HG03064 (cell line): ENCODE results near the gene JOSD1.
"Not testable (repeated sequence)": the region's sequence is repeated elsewhere in the genome, so short reads cannot be mapped to it uniquely, and the experiment has no call there.

Experiments used
- ATAC-seq: cut with Tn5 transposase; IDR thresholded peaks from one replicate; pipeline ENCODE4 v1.9.1; 2021; ENCODE audit warnings: low read depth; ENCODE audit not compliant: unreplicated experiment

Gene JOSD1

DNA sequence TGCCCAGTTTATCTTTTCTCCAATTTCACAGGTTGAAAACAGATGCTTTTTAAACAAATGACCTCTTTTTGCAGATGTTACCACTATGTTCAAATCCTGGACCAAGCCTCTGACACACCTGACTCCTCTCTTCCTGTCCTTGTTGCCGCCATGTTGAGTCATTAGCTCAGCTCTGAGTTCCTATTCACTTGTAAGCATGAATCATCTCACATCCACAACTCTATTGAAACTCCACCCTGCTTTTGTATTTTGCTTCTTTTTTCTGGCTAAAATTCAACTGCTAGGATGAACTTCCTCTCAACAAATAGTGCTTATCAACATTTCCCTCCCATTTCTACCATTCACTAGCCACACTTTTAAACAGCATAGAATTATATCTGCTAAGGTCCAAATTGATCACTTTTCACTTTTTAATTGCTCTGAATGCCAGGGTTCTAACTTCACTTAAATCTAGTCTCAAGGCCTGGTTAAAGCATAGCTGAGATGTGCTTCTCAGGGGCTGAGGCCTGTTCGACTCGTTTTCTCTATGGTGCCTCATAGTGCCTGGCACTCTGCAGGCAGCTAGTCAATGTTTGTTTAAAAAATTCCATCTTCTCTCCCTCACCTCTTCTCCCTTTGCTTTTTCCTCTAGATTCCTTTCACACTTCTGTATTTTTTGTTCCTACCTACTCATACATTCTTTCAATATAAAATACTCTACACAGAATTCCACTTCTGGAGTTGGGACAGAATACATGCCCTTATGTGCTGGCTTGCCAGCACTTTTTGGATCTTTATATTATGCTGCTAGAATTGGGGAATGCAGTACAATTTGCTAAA lies 3.9 kb downstream of the JOSD1 start:
- no peak for ATAC-seq

DNA sequence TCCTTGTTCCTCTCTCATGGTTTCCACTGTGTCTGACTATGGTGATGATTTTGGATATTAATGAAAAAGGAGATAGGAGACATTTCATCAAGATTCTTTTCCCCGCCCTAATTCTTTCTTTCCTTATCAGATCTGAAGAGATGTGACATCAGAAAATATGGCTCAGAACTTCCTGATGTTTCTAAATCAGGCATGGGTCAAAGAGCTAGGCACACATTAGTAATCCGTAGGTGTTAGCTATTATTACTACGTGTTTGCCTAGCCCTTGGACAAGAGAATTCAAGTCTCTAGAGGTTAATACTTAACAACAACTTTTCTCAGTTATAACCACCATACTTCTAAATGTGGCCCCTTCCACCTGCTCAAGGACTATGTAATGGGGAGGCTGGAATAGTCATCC lies 5.8 kb downstream of the JOSD1 start:
- ATAC-seq = no peak

DNA sequence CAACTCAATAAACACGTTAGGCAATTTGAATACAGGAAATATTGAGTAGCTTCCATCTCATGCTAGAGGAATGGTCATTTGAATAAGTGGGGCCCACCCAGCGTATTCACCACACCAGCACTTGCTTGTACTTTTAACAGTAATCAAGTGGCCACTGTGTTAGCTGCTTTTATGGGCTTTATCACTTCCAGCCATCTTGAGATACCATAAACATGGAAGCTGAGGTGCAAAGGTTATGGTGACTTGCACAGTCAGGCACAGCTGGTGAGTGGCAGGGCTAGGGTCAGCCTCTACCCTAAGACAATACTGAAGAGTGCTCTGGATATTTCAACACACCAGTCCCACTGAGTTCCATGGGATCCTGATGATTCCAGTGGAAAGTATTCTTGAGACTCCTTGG lies 6.7 kb downstream of the JOSD1 start:
- ATAC-seq = no peak

DNA sequence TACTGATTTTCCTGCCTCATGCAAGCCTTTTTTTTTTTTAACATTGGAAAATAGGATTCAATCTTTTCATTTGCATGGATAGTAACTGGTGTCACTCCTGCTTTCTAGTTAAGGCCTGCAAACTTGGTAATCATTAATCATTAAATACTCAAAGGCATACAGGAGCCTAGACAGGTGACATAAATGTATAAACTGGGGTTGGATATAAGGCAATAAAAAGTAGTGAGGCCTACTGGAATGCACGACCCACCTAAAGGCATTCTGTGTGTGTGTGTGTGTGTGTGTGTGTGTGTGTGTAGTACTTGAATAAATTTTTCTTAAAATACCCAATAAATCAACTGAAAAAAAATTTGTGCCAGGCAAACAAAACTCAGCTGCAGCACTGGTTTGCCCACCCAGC lies 11.1 kb downstream of the JOSD1 start:
- no peak for ATAC-seq

DNA sequence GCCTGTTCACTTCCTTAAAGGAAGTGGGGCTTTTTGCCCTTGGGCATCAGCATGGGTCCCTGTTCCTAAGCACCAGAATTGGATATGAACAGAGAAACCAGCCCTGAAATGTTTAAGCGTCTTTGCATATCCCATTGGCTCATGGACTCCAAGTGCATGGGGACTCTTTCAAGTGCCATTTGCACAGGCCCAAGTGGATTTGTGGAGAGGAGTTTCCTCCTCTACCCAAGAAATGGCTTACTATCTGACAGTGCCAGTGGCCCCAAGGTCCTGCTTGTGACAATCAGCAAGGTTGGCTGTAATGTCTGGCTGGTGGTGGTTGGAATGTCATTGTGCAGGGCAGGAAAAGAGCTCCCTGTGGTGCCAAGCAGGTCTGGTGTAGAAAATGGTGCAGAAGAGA lies 15.0 kb downstream of the JOSD1 start:
- no peak for ATAC-seq

DNA sequence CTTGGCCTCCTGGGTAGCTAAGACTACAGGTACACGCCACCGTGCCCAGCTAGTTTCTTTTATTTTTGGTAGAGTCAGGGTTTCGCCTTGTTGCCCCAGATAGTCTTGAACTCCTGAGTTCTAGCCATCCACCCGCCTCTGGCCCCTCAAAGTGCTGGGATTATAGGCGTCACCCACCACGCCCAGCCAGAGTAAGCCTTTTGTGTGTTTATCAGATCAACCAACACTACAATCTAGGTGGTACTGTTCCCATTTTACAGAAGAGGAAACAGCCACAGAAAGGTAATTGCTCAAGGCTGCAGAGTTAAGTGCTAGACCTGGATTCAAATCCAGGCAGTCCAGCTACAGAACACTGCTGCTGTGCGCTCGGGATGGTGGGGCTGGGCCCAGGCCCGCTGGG lies 15.8 kb downstream of the JOSD1 start:
- ATAC-seq = no peak

DNA sequence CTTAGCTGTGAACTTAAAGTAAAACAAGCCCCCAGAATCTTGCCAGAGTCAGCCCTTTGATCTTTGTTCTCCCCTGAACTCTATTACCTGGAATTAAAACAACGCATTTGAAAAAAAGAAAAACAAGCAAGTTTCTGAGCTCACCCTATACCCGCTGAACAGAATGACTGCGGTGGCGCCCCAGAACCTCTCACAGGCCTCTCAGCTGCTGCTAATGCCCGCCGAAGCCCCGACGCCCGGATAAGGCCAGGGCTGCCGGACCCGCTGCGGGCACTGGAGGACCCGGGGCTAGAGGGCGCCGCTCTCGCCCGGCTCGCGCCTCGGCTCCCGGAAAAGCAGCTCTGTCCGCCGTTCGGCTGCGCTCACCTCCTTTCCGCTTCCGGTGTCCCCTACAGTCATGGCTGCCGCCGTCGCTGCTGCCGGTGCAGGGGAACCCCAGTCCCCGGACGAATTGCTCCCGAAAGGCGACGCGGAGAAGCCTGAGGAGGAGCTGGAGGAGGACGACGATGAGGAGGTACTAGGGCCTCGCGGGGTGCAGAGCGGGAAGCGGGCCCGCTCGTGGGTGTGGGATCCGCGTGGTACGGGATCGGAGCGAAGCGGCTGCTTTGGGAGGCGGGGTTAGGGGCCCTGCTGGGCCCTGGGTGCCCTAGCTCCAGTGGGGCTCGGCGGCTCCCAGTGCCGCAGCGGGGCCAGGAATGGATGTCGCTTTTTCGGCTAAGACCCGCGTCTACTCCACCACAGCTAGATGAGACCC lies 19.0 kb downstream of the JOSD1 start, which contains the start of gene TOMM22:
TSS of gene TOMM22 (plus strand) at position 376 of the 754 bp plus-strand sequence. CDS start at position 398, 22 bp downstream.
- ATAC-seq = peak; percentile 87

DNA sequence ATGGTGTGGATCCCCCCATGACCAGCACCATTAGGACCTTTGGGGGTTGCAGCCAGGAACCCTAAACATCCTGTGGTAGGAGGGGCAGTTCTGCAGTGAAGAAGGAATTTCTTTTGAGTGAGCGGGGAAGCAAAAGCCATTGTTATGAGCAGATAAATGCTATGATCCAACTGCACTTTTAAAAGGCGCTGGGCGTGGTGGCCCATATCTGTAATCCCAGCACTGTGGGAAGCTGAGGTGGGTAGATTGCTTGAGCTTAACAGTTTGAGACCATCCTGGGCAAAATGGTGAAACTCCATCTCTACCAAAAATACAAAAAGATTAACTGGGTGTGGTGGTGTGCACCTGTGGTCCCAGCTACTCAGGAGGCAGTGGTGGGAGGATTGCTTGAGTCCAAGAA lies 24.9 kb downstream of the JOSD1 start:
- ATAC-seq = no peak

DNA sequence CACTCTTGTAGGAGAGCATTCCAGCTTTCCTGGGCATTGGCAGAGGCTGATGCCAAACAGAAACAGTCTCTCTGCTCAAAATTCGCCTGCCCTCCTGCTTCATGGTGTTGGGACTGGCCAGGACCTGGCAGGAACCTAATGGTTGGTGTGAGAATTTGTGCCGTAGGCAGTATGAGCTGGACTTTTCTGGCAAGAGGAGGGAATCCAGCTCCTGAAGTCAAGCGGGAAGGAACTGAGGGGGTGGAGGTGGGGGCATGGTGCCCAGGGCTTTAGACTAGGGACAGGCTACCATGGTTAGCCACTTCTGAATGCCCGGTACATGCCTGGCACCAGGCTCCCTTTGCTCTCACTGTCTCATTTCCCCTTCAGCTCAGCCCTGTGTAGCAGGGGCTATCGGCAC lies 25.9 kb downstream of the JOSD1 start:
- no peak for ATAC-seq

DNA sequence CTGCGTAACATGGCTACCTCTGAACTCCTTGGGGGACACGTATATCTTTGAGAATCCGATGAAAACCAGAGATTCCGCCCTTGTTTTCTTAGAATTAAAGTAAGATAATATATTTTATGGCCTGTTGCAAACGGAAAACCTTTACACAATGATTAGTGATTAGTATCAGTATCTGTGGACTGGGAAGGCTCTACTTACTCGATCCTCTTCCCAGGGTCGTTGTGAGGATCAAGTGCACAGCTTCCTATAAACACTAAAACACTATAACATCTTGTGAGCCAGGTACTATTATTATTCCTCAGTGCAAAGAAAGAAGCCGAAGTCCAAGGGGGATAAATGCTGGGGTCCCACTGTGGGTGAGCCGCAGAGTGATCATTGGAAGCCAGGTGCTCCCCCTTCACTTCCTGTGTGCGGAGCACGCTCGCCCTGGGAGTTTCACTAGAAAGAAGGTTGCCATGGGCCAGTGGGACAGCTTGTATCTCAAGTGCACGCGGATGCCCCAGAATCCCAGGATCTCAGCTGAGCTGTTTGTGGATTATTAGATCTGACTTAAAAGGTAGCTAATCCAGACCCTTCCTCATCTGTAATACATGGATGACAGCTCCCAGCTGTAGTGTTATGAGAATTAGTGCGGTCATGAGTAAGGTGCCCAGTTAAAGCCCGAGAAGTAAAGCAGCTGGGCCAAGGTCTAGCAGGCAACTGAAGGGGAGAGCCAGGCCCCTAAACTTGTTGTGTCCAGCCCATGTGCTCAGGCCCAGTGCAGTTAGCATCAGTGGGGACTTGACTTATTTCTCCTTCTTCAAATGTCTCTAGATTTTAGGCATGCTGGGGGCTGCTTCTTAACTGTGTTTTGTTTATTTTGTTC lies 43.5 kb downstream of the JOSD1 start:
- peak; percentile 33 for ATAC-seq

DNA sequence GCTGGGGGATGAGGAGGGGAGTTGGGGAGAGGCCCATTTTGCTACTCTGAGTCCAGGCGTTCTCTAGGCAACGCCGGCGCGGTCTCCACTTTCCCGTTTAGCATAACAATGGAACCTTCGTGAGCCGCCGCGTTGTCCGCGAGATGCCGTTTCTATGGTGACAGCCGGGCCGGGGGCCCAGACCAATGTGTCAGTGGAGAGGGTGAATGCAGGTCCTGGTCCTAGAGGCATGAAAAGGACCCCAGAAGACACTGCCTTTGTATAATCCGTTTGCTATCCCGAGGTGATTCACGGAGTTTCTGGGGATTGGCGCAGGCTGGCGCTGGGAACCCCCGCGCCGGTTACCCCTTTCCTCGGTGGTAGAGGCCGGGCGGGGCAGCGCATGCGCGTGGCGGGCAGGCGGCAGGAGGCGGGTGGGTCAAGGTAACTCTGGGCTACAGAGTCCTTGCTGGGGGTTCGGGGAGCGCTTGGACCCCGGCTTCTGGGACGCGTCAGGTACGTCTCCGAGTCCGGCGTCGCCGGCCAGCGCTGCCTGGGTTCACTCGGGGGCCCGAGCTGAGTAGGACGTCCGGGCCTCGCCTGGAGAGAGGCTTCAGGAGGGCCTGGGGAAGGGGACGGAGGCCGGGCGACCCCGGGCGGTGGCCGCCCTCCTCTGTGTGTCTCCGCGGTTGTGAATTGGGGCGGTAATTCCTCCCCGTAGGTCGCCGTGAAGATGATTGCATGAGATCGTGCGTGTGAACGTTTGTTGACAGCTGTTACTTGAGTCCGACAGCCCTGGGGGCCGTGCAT lies 44.3 kb downstream of the JOSD1 start, which contains the start of the genes CBY1 and FAM227A:
TSS of gene CBY1 (plus strand) at position 383 of the 789 bp plus-strand sequence. CDS start 11,417 bp downstream, outside the sequence.
TSS of gene FAM227A (minus strand) at position 137 of the 789 bp plus-strand sequence. CDS start 6,224 bp downstream, outside the sequence.
- ATAC-seq = peak; percentile 54

DNA sequence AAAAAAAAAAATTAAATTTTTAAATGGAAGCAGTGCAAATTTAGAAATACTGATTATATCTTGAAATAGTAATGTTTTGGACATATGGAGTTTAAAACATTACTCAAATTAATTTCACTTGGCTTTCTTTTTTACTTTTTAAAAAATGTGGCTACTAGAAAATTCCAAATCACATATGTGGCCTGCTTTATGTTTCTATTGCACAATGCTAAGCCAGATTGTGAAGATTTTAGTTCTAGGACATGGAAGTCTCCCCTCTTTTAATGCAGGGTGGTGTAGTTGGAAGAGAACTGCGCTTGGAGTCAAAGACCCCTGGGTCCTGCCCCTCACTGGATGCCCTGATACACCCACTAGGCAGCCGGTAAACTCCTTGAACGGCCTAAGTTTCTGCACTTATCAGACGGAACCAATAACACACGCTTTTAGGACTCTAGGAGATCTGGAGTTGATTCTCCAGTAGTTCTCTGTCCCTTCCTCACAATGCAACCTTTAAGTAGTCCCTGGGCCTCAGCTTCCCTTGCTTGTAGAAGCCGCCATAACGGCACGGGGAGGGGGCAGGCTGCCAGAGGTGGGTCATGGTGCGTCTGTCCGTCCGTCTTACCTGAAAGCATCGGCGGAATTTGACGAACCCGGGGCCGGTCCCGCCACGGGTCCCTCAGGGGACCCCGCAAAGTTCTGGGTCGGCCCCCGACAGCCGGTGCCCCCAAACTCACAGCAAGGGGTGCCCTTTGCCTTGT lies 45.1 kb downstream of the JOSD1 start:
- ATAC-seq = no peak

DNA sequence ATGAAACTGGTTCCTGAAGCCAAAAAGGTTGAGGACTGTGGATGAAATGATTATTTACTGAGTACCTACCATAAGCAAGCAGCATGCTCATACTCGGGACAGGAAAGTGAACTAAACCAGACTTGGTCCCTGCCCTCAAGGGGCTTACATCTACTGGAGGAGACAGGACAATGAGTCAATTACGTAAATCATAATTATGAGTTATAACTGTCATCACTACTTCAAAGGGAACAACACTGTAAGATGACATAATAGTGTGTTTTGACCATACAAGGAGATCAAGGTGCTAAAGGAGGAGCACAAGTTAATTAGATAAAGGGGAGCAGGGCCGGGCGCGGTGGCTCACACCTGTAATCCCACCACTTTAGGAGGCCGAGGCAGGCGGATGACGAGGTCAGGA lies 47.0 kb downstream of the JOSD1 start:
- ATAC-seq = no peak

DNA sequence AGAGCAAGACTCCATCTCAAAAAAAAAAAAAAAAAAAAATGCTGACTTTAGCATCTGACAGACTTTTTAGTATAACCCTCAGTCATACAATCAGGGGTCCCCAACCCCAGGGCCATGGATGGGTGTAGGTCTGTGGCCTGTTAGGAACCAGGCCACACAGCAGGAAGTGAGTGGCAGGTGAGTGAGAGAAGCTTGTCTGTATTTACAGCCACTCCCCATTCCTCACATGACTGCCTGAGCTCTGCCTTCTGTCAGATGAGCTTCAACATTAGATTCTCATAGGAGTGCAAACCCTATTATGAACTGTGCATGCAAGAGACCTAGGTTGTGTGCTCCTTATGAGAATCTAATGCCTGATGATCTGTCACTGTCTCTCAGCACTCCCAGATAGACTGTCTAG lies 47.9 kb downstream of the JOSD1 start:
- ATAC-seq = no peak

DNA sequence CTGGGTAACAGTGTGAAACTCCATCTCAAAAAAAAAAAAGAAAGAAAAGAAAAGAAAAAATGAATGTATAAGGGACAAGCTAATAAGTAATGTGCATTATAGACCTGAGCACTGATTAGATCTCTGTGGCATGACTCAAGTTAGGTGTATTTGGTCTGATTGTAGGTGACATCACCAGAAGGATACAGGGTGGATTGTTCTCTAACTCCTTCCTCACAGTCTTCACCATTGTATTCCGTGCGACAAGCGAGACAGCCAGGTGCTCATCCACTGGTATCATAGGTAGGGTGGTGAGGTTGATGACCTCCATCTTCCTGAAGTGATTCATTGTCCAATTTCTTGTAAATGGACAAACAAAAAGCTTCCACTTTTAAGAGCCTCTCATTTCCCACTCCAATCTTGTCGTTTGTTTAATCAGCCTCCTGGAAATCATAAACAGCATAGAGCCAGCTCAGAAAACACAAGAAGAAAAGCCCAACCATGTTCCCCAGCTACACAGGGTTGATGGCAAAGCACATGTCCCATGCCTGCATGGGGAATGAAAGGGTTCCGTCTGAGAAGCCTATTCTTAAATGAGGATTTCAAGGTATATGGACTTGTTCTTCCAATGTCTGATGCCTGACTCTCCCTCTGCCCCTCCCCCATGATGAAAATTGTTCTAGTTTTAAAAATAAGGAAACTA lies 50.8 kb downstream of the JOSD1 start:
- no peak for ATAC-seq

DNA sequence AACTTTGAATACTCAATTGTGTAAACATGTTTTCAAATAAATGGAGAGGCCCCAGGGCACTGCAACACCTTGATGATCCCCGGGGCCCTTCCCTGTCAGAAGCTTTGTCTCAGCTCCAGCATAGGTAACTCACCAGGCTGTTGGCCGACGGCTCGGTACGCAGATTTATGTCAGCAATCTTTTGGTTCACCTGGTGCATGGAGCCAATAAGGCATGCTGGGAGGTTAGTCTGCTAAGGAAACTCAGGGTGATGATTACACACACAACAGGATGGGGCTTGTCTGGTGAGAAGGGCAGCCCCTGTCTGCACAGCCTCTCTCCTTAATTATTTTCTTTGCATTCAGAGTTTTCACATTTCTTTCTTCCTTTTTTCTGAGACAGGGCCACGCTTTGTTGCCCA lies 55.3 kb downstream of the JOSD1 start:
- ATAC-seq = no peak

DNA sequence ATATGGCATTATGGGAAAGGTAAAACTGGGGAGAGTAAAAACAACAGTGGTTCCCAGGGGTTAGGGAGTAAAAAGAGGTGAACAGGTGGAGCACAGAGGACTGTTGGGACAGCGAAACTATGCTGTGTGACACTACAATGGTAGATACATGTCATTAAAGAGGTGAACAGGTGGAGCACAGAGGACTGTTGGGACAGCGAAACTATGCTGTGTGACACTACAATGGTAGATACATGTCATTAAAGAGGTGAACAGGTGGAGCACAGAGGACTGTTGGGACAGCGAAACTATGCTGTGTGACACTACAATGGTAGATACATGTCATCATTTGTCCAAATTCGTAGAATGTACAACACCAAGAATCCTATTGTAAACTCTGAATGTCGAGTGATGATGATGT lies 56.5 kb downstream of the JOSD1 start:
- not testable (repeated sequence) for ATAC-seq

DNA sequence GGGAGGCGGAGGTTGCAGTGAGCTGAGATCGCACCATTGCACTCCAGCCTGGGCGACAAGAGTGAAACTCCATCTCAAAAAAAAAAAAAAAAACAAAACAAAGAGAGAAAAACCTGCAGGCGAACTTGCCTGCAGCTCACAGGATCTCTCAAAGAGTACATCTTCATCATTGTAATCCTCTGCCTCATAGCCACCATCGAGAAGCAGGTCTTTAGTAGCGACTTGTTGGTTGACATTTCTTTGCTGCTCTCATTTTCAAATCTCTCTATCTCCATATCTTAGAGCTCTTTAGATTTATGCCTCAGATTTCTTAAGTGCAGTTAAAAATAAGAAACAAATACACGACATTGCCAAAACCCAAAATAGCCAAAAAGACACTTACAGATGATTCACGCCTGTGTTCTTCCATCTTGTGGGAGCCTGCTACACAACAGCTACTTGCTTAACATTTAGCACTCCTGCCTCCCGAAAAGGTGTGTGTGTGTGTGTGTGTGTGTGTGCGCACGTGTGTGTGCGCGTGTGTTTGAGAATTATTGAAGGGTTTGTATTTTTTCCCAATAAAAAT lies 59.2 kb downstream of the JOSD1 start:
- ATAC-seq = no peak
